ENCODE results near the gene MYF5.

GRCh38 chr12:80710727-80711449 lies 5.8 kb upstream of the MYF5 start:
- TF ChIP-seq CTCF (conservative IDR thresholded peaks at IDR 0.05) (no peak), EZH2 (IDR thresholded peaks at IDR 0.05; ENCODE audit: low read depth) (no peak)
